NCI-H2029 treated with DMSO at 0.1 percent for 48 hours (cell line): ENCODE data around the gene ABHD2.
"Not testable (repeated sequence)": the region's sequence is repeated elsewhere in the genome, so short reads cannot be mapped to it uniquely, and the experiment has no call there.

Source experiments
- DNase-seq: peaks from one replicate; lab custom pipeline; 2025; lab: John Stamatoyannopoulos, UW

Gene ABHD2

GRCh38 chr15:89121414-89121813 lies 33.2 kb downstream of the ABHD2 start:
- no peak for DNase-seq

- DNase-seq = no peak
Observed at GRCh38 chr15:89122505-89123180, 34.4 kb downstream of the ABHD2 start.

GRCh38 chr15:89123181-89123525 lies 34.9 kb downstream of the ABHD2 start:
- DNase-seq = no peak

- no peak for DNase-seq
Observed at GRCh38 chr15:89125088-89125826, 37.0 kb downstream of the ABHD2 start.

GRCh38 chr15:89126009-89126408 lies 37.8 kb downstream of the ABHD2 start:
- no peak for DNase-seq

- DNase-seq = no peak
Observed at GRCh38 chr15:89127054-89127702, 38.9 kb downstream of the ABHD2 start.

- DNase-seq = no peak
Observed at GRCh38 chr15:89128320-89129122, 40.3 kb downstream of the ABHD2 start.

GRCh38 chr15:89129123-89129815 lies 41.0 kb downstream of the ABHD2 start:
- no peak for DNase-seq

GRCh38 chr15:89129816-89130134 lies 41.5 kb downstream of the ABHD2 start:
- no peak for DNase-seq

GRCh38 chr15:89130201-89130600 lies 41.9 kb downstream of the ABHD2 start:
- DNase-seq = no peak

- DNase-seq = no peak
Observed at GRCh38 chr15:89131731-89132130, 43.5 kb downstream of the ABHD2 start.

- no peak for DNase-seq
Observed at GRCh38 chr15:89132611-89133507, 44.6 kb downstream of the ABHD2 start.

GRCh38 chr15:89135387-89136077 lies 47.3 kb downstream of the ABHD2 start:
- DNase-seq = not testable (repeated sequence)

GRCh38 chr15:89136078-89136806 lies 48.0 kb downstream of the ABHD2 start:
- no peak for DNase-seq

- no peak for DNase-seq
Observed at GRCh38 chr15:89136818-89137772, 48.8 kb downstream of the ABHD2 start.

GRCh38 chr15:89137926-89138325 lies 49.7 kb downstream of the ABHD2 start:
- DNase-seq = no peak

GRCh38 chr15:89138999-89139612 lies 50.9 kb downstream of the ABHD2 start:
- no peak for DNase-seq
